Measurements from ENCODE around the gene ITPK1.

Gene ITPK1

DNA sequence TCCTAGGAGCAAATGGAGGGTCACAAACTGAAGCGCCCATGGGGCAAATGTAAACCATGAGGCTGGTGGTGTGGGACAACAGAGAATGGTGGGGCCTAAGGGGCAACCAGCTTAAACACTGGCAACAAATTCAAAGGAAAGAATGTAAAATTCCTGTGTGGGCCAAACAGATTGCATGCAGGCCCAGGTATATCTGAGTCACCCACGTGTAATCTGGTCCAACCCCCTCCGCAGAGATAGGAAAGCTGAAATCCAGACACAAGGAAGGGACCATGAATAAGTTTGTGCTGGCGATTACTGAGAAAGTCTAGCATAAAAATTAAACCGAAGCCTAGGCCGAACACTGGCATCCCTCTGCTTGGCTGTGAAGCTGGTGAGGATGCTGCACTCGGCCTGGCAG lies 71.6 kb downstream of the ITPK1 start:
- H3K4me3 ChIP-seq (ENCODE audit: low read depth, low read length): no peak overlapping the region
- H3K4me1 ChIP-seq (ENCODE audit: control insufficient read depth, insufficient read depth, low read length): peaks cover 31% of the 10 kb centered on the region
- ChIA-PET CTCF (interaction anchor here (0.6 to 1.1 kb wide), 2 partner anchors 69 to 358 kb away, joined by 3 to 4 read pairs; no protein-coding TSS in a partner anchor), POLR2A (interaction anchor here (1.6 kb wide), 1 partner anchor 71 kb away, joined by 3 read pairs; no protein-coding TSS in a partner anchor)
- no peaks in the 10 kb centered on the region for H3K36me3 ChIP-seq (ENCODE audit: control insufficient read depth in 2 of 2, insufficient read depth in 1 of 2, low read length in 2 of 2)
- no peaks in the 10 kb centered on the region for H3K9me3 ChIP-seq (ENCODE audit: control insufficient read depth, insufficient read depth, low read depth, low read length)
- TF ChIP-seq, protein P1, sequence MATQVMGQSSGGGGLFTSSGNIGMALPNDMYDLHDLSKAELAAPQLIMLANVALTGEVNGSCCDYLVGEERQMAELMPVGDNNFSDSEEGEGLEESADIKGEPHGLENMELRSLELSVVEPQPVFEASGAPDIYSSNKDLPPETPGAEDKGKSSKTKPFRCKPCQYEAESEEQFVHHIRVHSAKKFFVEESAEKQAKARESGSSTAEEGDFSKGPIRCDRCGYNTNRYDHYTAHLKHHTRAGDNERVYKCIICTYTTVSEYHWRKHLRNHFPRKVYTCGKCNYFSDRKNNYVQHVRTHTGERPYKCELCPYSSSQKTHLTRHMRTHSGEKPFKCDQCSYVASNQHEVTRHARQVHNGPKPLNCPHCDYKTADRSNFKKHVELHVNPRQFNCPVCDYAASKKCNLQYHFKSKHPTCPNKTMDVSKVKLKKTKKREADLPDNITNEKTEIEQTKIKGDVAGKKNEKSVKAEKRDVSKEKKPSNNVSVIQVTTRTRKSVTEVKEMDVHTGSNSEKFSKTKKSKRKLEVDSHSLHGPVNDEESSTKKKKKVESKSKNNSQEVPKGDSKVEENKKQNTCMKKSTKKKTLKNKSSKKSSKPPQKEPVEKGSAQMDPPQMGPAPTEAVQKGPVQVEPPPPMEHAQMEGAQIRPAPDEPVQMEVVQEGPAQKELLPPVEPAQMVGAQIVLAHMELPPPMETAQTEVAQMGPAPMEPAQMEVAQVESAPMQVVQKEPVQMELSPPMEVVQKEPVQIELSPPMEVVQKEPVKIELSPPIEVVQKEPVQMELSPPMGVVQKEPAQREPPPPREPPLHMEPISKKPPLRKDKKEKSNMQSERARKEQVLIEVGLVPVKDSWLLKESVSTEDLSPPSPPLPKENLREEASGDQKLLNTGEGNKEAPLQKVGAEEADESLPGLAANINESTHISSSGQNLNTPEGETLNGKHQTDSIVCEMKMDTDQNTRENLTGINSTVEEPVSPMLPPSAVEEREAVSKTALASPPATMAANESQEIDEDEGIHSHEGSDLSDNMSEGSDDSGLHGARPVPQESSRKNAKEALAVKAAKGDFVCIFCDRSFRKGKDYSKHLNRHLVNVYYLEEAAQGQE (tag by site-specific recombination; IDR thresholded peaks at IDR 0.05): no peak
- TF ChIP-seq ZNF211 (tag by site-specific recombination; IDR thresholded peaks at IDR 0.05; ENCODE audit: low read depth) (no peak), GLI2 (tag by site-specific recombination; IDR thresholded peaks at IDR 0.05; ENCODE audit: borderline replicate concordance, low read depth) (no peak), ZNF248 (tag by site-specific recombination; IDR thresholded peaks at IDR 0.05) (no peak), ZNF366 (tag by site-specific recombination; conservative IDR thresholded peaks at IDR 0.05) (no peak)
- TF ChIP-seq, protein P2, sequence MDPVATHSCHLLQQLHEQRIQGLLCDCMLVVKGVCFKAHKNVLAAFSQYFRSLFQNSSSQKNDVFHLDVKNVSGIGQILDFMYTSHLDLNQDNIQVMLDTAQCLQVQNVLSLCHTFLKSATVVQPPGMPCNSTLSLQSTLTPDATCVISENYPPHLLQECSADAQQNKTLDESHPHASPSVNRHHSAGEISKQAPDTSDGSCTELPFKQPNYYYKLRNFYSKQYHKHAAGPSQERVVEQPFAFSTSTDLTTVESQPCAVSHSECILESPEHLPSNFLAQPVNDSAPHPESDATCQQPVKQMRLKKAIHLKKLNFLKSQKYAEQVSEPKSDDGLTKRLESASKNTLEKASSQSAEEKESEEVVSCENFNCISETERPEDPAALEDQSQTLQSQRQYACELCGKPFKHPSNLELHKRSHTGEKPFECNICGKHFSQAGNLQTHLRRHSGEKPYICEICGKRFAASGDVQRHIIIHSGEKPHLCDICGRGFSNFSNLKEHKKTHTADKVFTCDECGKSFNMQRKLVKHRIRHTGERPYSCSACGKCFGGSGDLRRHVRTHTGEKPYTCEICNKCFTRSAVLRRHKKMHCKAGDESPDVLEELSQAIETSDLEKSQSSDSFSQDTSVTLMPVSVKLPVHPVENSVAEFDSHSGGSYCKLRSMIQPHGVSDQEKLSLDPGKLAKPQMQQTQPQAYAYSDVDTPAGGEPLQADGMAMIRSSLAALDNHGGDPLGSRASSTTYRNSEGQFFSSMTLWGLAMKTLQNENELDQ (tag by site-specific recombination; IDR thresholded peaks at IDR 0.05; ENCODE audit: low read depth): no peak
- peak overlapping the region; percentile 66 for H3K27ac ChIP-seq (ENCODE audit: extremely low read depth, low read depth, low read length)

DNA sequence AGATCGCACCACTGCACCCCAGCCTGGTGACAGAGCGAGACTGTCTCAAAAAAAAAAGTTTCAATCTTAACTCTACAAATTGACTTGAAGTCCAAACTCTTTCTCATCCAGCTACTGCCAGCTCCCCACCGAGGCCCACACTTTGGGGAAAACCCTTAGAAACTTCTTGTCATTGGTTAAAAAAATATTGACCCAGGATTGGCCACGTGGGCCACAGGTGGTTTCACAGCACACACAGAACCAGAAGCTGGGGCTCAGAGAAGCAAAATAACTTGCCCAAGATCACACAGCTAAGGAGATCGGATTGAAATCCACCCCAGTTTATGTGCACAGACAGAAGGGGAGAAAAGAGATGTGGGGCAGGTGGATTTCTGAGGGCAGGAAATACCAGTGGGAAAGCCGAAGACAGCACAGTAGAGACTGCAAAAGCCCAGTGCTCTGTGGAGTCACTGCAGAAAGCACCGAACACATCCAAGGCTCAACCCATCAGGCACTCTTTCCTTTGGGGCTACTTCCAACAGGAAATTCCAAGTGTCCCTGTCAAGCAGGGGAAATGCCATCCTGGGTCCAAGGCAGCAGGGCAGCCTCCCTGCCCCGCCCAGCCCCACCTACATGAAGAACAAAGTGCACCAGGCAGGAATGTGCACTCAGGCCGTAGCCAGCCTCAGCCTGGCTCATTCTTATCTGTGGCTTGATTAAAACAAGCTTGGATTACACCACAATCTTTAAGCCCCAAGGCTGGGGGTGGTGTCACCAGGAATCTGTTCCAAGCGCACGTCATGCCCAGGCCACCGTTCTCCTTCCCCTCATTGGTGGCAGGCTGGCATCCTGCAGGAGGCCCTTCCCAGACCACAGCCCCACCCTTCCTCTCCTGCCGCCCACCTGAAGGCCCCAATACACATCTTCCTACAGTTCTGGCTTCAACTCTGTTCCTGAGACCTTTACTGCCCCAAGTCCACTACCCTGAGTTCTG lies 72.5 kb downstream of the ITPK1 start:
- Histone ChIP-seq H3K4me1 (ENCODE audit: control insufficient read depth, insufficient read depth, low read length) (peaks cover 31% of the 10 kb centered on the region), H3K4me3 (ENCODE audit: low read depth, low read length) (no peak overlapping the region), H3K27ac (ENCODE audit: extremely low read depth, low read depth, low read length) (peak overlapping the region; percentile 66), H3K36me3 (ENCODE audit: control insufficient read depth in 2 of 2, insufficient read depth in 1 of 2, low read length in 2 of 2) (no peaks in the 10 kb centered on the region), H3K9me3 (ENCODE audit: control insufficient read depth, insufficient read depth, low read depth, low read length) (no peaks in the 10 kb centered on the region)
- ChIA-PET CTCF (interaction anchor here (1.1 kb wide), 1 partner anchor 70 kb away, joined by 4 read pairs; no protein-coding TSS in a partner anchor), POLR2A (interaction anchor here (1.6 kb wide), 1 partner anchor 72 kb away, joined by 3 read pairs; no protein-coding TSS in a partner anchor)
- TF ChIP-seq ZNF677 (tag by site-specific recombination; IDR thresholded peaks at IDR 0.05): no peak
- peak; percentile 93 for TF ChIP-seq ZFHX2 (tag by site-specific recombination; conservative IDR thresholded peaks at IDR 0.05)
- TF ChIP-seq, protein P3, sequence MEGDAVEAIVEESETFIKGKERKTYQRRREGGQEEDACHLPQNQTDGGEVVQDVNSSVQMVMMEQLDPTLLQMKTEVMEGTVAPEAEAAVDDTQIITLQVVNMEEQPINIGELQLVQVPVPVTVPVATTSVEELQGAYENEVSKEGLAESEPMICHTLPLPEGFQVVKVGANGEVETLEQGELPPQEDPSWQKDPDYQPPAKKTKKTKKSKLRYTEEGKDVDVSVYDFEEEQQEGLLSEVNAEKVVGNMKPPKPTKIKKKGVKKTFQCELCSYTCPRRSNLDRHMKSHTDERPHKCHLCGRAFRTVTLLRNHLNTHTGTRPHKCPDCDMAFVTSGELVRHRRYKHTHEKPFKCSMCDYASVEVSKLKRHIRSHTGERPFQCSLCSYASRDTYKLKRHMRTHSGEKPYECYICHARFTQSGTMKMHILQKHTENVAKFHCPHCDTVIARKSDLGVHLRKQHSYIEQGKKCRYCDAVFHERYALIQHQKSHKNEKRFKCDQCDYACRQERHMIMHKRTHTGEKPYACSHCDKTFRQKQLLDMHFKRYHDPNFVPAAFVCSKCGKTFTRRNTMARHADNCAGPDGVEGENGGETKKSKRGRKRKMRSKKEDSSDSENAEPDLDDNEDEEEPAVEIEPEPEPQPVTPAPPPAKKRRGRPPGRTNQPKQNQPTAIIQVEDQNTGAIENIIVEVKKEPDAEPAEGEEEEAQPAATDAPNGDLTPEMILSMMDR (tag by site-specific recombination; IDR thresholded peaks at IDR 0.05): no peak
- TF ChIP-seq, protein P4, sequence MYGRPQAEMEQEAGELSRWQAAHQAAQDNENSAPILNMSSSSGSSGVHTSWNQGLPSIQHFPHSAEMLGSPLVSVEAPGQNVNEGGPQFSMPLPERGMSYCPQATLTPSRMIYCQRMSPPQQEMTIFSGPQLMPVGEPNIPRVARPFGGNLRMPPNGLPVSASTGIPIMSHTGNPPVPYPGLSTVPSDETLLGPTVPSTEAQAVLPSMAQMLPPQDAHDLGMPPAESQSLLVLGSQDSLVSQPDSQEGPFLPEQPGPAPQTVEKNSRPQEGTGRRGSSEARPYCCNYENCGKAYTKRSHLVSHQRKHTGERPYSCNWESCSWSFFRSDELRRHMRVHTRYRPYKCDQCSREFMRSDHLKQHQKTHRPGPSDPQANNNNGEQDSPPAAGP (tag by site-specific recombination; IDR thresholded peaks at IDR 0.05): peak; percentile 94
- peak; percentile 93 for TF ChIP-seq ZNF629 (tag by site-specific recombination; IDR thresholded peaks at IDR 0.05)
- peak; percentile 53; the same call in 1 of the 2 replicates for TF ChIP-seq OSR2 (tag by site-specific recombination; IDR thresholded peaks at IDR 0.05)
- TF ChIP-seq SCRT1 (tag by site-specific recombination; IDR thresholded peaks at IDR 0.05; ENCODE audit: borderline replicate concordance): peak; percentile 60
- peak; percentile 83; the same call in 1 of the 2 replicates for TF ChIP-seq ZNF600 (tag by site-specific recombination; IDR thresholded peaks at IDR 0.05)
- TF ChIP-seq KLF9 (tag by site-specific recombination; IDR thresholded peaks at IDR 0.05; ENCODE audit: low read depth): peak; percentile 57; the same call in 1 of the 2 replicates
- TF ChIP-seq ZBTB20 (tag by site-specific recombination; IDR thresholded peaks at IDR 0.05): peak; percentile 52
- TF ChIP-seq, protein P5, sequence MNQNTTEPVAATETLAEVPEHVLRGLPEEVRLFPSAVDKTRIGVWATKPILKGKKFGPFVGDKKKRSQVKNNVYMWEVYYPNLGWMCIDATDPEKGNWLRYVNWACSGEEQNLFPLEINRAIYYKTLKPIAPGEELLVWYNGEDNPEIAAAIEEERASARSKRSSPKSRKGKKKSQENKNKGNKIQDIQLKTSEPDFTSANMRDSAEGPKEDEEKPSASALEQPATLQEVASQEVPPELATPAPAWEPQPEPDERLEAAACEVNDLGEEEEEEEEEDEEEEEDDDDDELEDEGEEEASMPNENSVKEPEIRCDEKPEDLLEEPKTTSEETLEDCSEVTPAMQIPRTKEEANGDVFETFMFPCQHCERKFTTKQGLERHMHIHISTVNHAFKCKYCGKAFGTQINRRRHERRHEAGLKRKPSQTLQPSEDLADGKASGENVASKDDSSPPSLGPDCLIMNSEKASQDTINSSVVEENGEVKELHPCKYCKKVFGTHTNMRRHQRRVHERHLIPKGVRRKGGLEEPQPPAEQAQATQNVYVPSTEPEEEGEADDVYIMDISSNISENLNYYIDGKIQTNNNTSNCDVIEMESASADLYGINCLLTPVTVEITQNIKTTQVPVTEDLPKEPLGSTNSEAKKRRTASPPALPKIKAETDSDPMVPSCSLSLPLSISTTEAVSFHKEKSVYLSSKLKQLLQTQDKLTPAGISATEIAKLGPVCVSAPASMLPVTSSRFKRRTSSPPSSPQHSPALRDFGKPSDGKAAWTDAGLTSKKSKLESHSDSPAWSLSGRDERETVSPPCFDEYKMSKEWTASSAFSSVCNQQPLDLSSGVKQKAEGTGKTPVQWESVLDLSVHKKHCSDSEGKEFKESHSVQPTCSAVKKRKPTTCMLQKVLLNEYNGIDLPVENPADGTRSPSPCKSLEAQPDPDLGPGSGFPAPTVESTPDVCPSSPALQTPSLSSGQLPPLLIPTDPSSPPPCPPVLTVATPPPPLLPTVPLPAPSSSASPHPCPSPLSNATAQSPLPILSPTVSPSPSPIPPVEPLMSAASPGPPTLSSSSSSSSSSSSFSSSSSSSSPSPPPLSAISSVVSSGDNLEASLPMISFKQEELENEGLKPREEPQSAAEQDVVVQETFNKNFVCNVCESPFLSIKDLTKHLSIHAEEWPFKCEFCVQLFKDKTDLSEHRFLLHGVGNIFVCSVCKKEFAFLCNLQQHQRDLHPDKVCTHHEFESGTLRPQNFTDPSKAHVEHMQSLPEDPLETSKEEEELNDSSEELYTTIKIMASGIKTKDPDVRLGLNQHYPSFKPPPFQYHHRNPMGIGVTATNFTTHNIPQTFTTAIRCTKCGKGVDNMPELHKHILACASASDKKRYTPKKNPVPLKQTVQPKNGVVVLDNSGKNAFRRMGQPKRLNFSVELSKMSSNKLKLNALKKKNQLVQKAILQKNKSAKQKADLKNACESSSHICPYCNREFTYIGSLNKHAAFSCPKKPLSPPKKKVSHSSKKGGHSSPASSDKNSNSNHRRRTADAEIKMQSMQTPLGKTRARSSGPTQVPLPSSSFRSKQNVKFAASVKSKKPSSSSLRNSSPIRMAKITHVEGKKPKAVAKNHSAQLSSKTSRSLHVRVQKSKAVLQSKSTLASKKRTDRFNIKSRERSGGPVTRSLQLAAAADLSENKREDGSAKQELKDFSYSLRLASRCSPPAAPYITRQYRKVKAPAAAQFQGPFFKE (tag by site-specific recombination; IDR thresholded peaks at IDR 0.05; ENCODE audit: borderline replicate concordance): no peak
